Psoas muscle (tissue), 8 donors: ENCODE results near the gene NT5DC3. TPM values are rescaled to one million over a fixed set of nuclear protein-coding genes. Genes with fewer than 3 reads are reported as not detected.

Experiments
- ATAC-seq, 4 donors: fragments of 200-7000 bp; cut with Tn5 transposase; one replicate each; pipeline ENCODE4 v1.9.1; 2020; ENCODE audit warnings: moderate library complexity in 3 of 4, mild to moderate bottlenecking in 2 of 4
- DNase-seq, 2 donors: peaks; one replicate each; pipeline ENCODE4 v3.0.0-alpha.2; 2020
- H3K27ac ChIP-seq: fragments of 200-600 bp; one replicate; pipeline ENCODE4 v1.8.0; 2022
- H3K27me3 ChIP-seq, 3 donors: fragments of 200-600 bp in 1 of 3; one replicate each; pipeline versions ENCODE4 v1.6.1 to v1.8.0; 2013 to 2022; ENCODE audit warnings: low read length in 2 of 3, mild to moderate bottlenecking in 2 of 3, moderate library complexity in 1 of 3; ENCODE audit not compliant: insufficient read depth in 3 of 3
- H3K36me3 ChIP-seq, 2 donors: fragments of 200-600 bp in 1 of 2; one replicate each; pipeline versions ENCODE4 v1.6.1 to v1.8.0; 2013 to 2022; ENCODE audit warnings: low read depth in 1 of 2, mild to moderate bottlenecking in 1 of 2, moderate library complexity in 1 of 2; ENCODE audit not compliant: insufficient read depth in 1 of 2
- H3K4me1 ChIP-seq: fragments of 200-600 bp; one replicate; pipeline ENCODE4 v1.8.0; 2022
- H3K4me3 ChIP-seq: fragments of 200-600 bp; one replicate; pipeline ENCODE4 v1.8.0; 2022; ENCODE audit warnings: mild to moderate bottlenecking
- H3K9me3 ChIP-seq: fragments of 200-600 bp; one replicate; pipeline ENCODE4 v1.8.0; 2022
- WGBS, 3 donors: extraction: QIAGEN DNeasy Blood & Tissue Kit; methylation state at CpG; one replicate each; pipeline versions ENCODE4 v1.1.6 to v1.1.7; 2013; 5-methylcytosine and 5-hydroxymethylcytosine counted together
- intact Hi-C, 2 donors: fragments of 100-400 bp; cut with DNase I; formaldehyde crosslinking; loops; one replicate each; pipeline versions ENCODE4 v1.11.0 to v1.14.2; 2022
- polyA plus RNA-seq, 3 donors: library from polyadenylated mRNA; stranded (reverse); fragments of 200-250 nt; gene quantifications; one replicate each; pipeline ENCODE4 v1.2.3, GENCODE V29; 2013
- total RNA-seq, 4 donors: library from RNA; stranded (reverse); fragmentation: NEBNext Ultra II Directional in 2 of 4; extraction: Animal tissue kit (Norgen Biotek cat#: 25700) in 2 of 4; gene quantifications; one replicate each; pipeline versions ENCODE4 v1.2.1 to v1.2.4, GENCODE V29; 2021 to 2023
- TF ChIP-seq, protein P1 (sequence below): fragments of 200-600 bp; IDR thresholded peaks from one replicate; pipeline ENCODE4 v1.8.0; 2022; ENCODE audit warnings: antibody characterized with exemption
- donor health status: healthy with polysubstance abuse.
- donor health status: DM: no; HTN: no; CAD: no; lungs with moderate emphysema.
- donor health status: Bipolar disorder and iron deficiency.
- donor health status: healthy.
- donor health status: DM: yes; HTN: yes; CAD: no.
- donor health status: DM: no; HTN: no; CAD: no.
- donor health status: DM: no; HTN: no; CAD: no.
- donor health status: DM: yes; HTN: yes; CAD: no.

NT5DC3 gene
- total and polyA plus RNA-seq, 7 donors, result 5.2 to 64.2 (median 16.2) TPM

DNA sequence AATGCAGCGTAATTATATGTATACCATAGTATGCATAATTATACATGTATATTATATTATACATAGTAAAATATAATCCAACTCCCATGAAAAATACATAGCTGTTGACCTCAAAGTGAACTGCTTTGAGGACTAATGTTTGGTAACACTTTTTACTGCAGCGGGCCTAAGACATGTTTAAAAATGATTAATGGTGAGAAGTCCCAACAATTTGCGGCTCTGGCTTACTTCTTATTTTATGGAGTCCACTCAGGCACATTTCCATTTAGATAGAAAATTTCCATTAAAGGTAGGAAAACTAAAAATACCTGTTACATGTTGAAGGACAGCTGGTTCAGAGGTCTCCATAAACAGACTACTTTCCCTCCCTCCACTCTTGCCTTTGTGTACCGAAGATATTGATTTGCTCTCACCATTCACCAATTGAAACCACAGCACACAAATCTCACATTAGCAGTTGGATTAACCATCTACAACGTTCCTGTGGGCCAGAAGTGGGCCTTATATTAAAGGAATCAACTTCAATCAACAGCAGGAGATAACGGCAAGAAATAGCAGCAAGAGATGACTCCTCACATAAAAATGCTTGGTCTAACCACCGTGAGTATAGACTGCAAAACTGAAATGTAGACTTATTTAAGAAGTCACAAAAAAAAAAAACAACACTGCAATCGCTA lies 14.1 kb upstream of the NT5DC3 start:
- Histone ChIP-seq H3K27me3 (no peaks in the 10 kb centered on the region), H3K4me3 (no peak overlapping the region), H3K27ac (no peak overlapping the region), H3K36me3 (no peaks in the 10 kb centered on the region), H3K4me1 (peaks cover 8% of the 10 kb centered on the region), H3K9me3 (no peaks in the 10 kb centered on the region)
- 85 to 87% (median 85%) methylated on average over 8 of the region's 8 CpGs for WGBS, 3 donors
- DNase-seq, result no peak
- no peak for ATAC-seq
- TF ChIP-seq, protein P1, sequence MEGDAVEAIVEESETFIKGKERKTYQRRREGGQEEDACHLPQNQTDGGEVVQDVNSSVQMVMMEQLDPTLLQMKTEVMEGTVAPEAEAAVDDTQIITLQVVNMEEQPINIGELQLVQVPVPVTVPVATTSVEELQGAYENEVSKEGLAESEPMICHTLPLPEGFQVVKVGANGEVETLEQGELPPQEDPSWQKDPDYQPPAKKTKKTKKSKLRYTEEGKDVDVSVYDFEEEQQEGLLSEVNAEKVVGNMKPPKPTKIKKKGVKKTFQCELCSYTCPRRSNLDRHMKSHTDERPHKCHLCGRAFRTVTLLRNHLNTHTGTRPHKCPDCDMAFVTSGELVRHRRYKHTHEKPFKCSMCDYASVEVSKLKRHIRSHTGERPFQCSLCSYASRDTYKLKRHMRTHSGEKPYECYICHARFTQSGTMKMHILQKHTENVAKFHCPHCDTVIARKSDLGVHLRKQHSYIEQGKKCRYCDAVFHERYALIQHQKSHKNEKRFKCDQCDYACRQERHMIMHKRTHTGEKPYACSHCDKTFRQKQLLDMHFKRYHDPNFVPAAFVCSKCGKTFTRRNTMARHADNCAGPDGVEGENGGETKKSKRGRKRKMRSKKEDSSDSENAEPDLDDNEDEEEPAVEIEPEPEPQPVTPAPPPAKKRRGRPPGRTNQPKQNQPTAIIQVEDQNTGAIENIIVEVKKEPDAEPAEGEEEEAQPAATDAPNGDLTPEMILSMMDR, result no peak
- intact Hi-C loops, result no loop called here

DNA sequence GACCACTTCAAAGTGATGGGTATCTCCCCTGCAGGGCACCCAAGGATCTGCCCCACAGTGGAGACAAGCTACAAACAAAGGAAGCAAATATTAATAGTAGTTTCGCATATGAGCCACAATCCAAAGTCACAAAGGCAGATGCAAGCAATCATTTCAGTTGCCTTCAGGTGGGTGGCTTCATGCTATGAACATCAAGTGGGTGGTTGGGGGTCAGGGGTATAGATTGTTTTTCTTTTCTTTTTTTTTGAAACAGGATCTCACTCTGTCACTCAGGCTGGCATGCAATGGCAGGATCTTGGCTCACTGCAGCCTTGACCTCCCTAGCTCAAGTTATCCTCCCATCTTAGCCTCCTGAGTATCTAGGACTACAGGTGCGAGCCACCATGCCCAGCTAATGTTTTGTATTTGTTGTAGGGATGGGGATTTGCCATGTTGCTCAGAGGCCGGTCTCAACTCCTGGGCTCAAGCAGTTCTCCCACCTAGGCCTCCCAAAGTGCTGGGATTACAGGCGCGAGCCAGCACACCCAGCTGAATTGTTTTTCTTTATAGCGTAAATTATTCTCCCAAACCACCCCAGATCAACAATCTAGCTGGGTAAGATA lies 13.4 kb upstream of the NT5DC3 start:
- DNase-seq (no peak), ATAC-seq (no peak)
- 87 to 93% (median 91%) methylated on average over 6 of the region's 6 CpGs for WGBS, 3 donors
- H3K4me3 ChIP-seq, result no peak overlapping the region
- intact Hi-C loops, result no loop called here
- H3K4me1 ChIP-seq, result peaks cover 4% of the 10 kb centered on the region
- H3K36me3 ChIP-seq, result no peaks in the 10 kb centered on the region
- H3K9me3 ChIP-seq, result no peaks in the 10 kb centered on the region
- TF ChIP-seq, protein P1, result no peak
- no peak overlapping the region for H3K27ac ChIP-seq
- no peaks in the 10 kb centered on the region for H3K27me3 ChIP-seq

DNA sequence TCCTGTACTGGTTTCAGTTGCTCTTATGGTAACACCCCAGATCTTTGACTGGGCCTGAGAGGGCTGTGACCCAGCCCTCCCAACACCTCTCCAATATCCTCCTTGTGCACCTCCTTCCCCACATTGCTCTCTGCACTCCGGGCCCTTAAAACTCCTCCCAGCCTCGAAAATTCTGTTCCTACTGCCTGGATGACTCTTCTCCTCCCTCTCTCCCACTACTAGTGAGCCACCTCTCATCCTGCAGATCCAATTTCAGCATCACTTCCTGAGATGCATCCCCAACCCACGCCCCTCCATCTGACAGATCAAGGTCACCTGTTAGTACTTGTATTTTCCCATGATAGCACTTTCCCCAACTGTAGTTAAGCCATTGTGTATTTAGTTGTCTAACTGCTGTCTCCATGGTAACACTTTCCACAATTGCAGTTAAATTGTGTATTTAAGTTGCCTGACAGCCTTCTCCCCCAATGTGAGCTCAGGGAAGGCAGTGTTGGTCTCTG lies 11.5 kb upstream of the NT5DC3 start:
- Histone ChIP-seq H3K27me3 (no peaks in the 10 kb centered on the region), H3K4me1 (no peaks in the 10 kb centered on the region), H3K36me3 (no peaks in the 10 kb centered on the region), H3K27ac (no peak overlapping the region), H3K4me3 (no peak overlapping the region), H3K9me3 (no peaks in the 10 kb centered on the region)
- intact Hi-C loops, result no loop called here
- DNase-seq, result no peak
- TF ChIP-seq, protein P1, result no peak
- WGBS, 3 donors, result 28 to 49% (median 42%) methylated on average over 3 of the region's 3 CpGs
- no peak for ATAC-seq

DNA sequence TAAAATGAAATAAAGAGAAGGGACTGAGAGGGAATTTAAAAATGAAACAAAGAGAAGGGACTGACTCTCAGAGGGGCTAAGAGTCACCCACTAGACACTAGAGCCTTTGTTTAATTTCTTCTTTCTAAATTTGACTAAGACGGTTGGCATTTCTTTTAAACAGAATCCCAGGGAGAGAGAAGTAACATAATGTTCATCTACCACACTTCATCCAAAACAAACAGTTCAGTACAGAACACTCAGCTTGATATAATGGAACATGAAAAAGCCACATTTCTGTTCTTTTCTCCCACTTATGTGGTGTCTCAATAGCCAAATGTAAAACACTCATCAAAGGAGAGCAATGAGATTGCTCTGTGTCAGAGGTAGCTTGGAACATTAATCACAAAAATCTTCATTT lies 10.1 kb upstream of the NT5DC3 start:
- TF ChIP-seq, protein P1, result no peak
- H3K9me3 ChIP-seq, result no peaks in the 10 kb centered on the region
- H3K27ac ChIP-seq, result no peak overlapping the region
- H3K36me3 ChIP-seq, result no peaks in the 10 kb centered on the region
- intact Hi-C loops, result no loop called here
- no peak for DNase-seq
- no peak overlapping the region for H3K4me3 ChIP-seq
- no peaks in the 10 kb centered on the region for H3K27me3 ChIP-seq
- WGBS, 3 donors, result 31 to 90% (median 82%) methylated on average over 1 of the region's 1 CpG
- H3K4me1 ChIP-seq, result no peaks in the 10 kb centered on the region
- no peak for ATAC-seq
